DND-41 (cell line): ENCODE results near the gene DNAH10.

ENCODE experiments used
- ATAC-seq: fragments of 200-7000 bp; cut with Tn5 transposase; 3 replicates; pipeline ENCODE4 v1.9.1; 2021; ENCODE audit warnings: low read depth; ENCODE audit not compliant: insufficient read depth
- DNase-seq: peaks from one replicate; pipeline ENCODE4 v3.0.0-alpha.2; 2020
- H2AFZ ChIP-seq: 2 replicates; pipeline ENCODE4 v1.6.0; 2012; ENCODE audit warnings: low read depth, low read length
- H3K27ac ChIP-seq: 2 replicates; pipeline ENCODE4 v1.5.1; 2012; ENCODE audit warnings: low read length, inconsistent platforms
- H3K27me3 ChIP-seq: fragments of 200-600 bp; sonication (generic); 2 replicates; pipeline ENCODE4 v1.6.0; 2012; ENCODE audit warnings: low read length, mild to moderate bottlenecking, inconsistent platforms; ENCODE audit not compliant: insufficient read depth, poor library complexity
- H3K36me3 ChIP-seq: 2 replicates; pipeline ENCODE4 v1.5.1; 2012; ENCODE audit warnings: low read length, inconsistent platforms; ENCODE audit not compliant: insufficient read depth
- H3K4me1 ChIP-seq: 2 replicates; pipeline ENCODE4 v1.5.1; 2012; ENCODE audit warnings: mild to moderate bottlenecking, low read length; ENCODE audit not compliant: insufficient read depth
- H3K4me2 ChIP-seq: 2 replicates; pipeline ENCODE4 v1.6.0; 2012; ENCODE audit warnings: mild to moderate bottlenecking, moderate library complexity, low read length, inconsistent platforms; ENCODE audit not compliant: insufficient read depth
- H3K4me3 ChIP-seq, 2 experiments: fragments of 200-600 bp in 1 of 2; shearing (Covaris generic) in 1 of 2; 2 replicates each; pipeline ENCODE4 v1.5.1; 2012 to 2016; ENCODE audit warnings: inconsistent platforms in 2 of 2, low read length in 2 of 2, mild to moderate bottlenecking in 2 of 2, low read depth in 1 of 2, moderate library complexity in 1 of 2
- H3K79me2 ChIP-seq: 2 replicates; pipeline ENCODE4 v1.6.0; 2012; ENCODE audit warnings: low read length, inconsistent platforms; ENCODE audit not compliant: insufficient read depth
- H3K9ac ChIP-seq: 2 replicates; pipeline ENCODE4 v1.6.0; 2012; ENCODE audit warnings: low read depth, mild to moderate bottlenecking, inconsistent platforms, low read length, moderate library complexity
- H3K9me3 ChIP-seq: 2 replicates; pipeline ENCODE4 v1.5.1; 2012; ENCODE audit warnings: low read length, moderate library complexity, mild to moderate bottlenecking, inconsistent platforms; ENCODE audit not compliant: insufficient read depth, severe bottlenecking
- H4K20me1 ChIP-seq: 2 replicates; pipeline ENCODE4 v1.6.0; 2012; ENCODE audit warnings: low read length; ENCODE audit not compliant: insufficient read depth
- CTCF ChIP-seq: IDR thresholded peaks from 2 replicates; pipeline ENCODE4 v1.5.1; 2012; ENCODE audit warnings: borderline replicate concordance, low read length, moderate library complexity, mild to moderate bottlenecking; ENCODE audit not compliant: poor library complexity, severe bottlenecking; ENCODE audit errors: extremely low read depth
- EZH2 ChIP-seq: IDR thresholded peaks from 3 replicates; pipeline ENCODE4 v1.6.1; 2012; ENCODE audit warnings: borderline replicate concordance, low read depth, mild to moderate bottlenecking, moderate library complexity, low read length, inconsistent platforms; ENCODE audit not compliant: severe bottlenecking

Gene DNAH10

GRCh38 chr12:123942911-123943648 is 181.0 kb downstream of the DNAH10 start:
- DNase-seq (no peak), ATAC-seq (no peak)
- no peak overlapping the region for H3K27ac ChIP-seq
- H3K36me3 ChIP-seq: 0 out of 2 replicates have a peak, but pooled peaks cover 4% of the 10 kb centered on the region
- no peak overlapping the region for H3K4me3 ChIP-seq
- H3K9me3 ChIP-seq: no peaks in the 10 kb centered on the region
- H3K4me1 ChIP-seq: peaks cover 7% of the 10 kb centered on the region
- no peaks in the 10 kb centered on the region; the same call in none of the 2 replicates for H4K20me1 ChIP-seq
- H3K9ac ChIP-seq: no peak overlapping the region
- no peak overlapping the region for H2AFZ ChIP-seq
- TF ChIP-seq EZH2: no peak
- no peaks in the 10 kb centered on the region for H3K27me3 ChIP-seq
- H3K79me2 ChIP-seq: no peaks in the 10 kb centered on the region
- H3K4me2 ChIP-seq: no peak overlapping the region

DNA sequence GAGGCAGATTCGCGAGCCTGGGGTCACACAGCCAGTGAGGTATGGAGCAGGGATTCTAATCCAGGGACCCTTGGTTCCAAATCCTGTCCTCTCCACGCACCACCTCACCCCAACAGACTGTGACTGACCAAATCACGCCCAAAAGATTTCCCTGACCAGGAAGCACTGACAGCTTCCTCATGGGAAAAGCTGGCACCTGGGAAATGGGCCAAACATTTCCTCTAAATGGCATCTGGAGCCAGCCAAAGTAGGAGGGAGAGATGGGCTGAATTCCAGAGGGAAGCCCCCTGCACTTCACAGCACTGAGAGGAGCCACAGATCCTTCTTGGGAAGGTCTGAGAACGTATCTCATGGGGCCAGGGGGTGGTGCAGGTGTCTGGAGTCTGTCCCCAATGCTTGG is 181.7 kb downstream of the DNAH10 start:
- H4K20me1 ChIP-seq: no peaks in the 10 kb centered on the region; the same call in 1 of the 2 replicates
- H3K9ac ChIP-seq: no peak overlapping the region
- DNase-seq (no peak), ATAC-seq (no peak)
- H3K27ac ChIP-seq: no peak overlapping the region
- H3K27me3 ChIP-seq: no peaks in the 10 kb centered on the region
- no peaks in the 10 kb centered on the region for H3K4me1 ChIP-seq
- no peaks in the 10 kb centered on the region for H3K9me3 ChIP-seq
- H2AFZ ChIP-seq: no peak overlapping the region
- H3K4me2 ChIP-seq: no peak overlapping the region
- TF ChIP-seq CTCF: no peak
- TF ChIP-seq EZH2: no peak
- 0 out of 2 replicates have a peak, but pooled peaks cover 4% of the 10 kb centered on the region for H3K36me3 ChIP-seq
- H3K4me3 ChIP-seq: no peak overlapping the region
- no peaks in the 10 kb centered on the region for H3K79me2 ChIP-seq

DNA sequence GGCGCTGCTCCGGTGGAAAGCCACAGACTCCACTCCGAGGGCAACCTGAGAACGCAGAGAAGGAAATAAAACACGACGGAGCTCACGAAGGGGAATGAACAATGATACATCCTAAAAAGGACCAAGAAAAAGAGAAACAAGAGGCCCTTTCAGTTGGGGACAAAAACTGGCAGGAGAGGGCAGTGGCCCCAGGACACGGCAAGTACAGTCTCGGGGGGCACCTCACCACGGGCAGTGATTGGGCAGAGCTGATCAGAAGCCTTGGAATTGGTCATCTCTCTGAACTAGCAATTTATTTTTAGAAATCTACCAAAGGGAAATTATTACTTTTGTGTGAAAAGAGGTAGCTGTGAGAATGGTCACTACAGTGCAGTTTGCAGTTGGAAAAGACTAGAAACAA is 182.6 kb downstream of the DNAH10 start:
- Histone ChIP-seq H2AFZ (no peak overlapping the region), H3K4me1 (no peaks in the 10 kb centered on the region), H3K36me3 (0 out of 2 replicates have a peak, but pooled peaks cover 4% of the 10 kb centered on the region), H3K27ac (no peak overlapping the region), H3K27me3 (no peaks in the 10 kb centered on the region), H3K4me2 (no peak overlapping the region), H3K9me3 (no peaks in the 10 kb centered on the region), H3K4me3 (no peak overlapping the region), H3K79me2 (no peaks in the 10 kb centered on the region), H3K9ac (no peak overlapping the region), H4K20me1 (no peaks in the 10 kb centered on the region; the same call in 1 of the 2 replicates)
- TF ChIP-seq CTCF (no peak), EZH2 (no peak)
- ATAC-seq: no peak
- DNase-seq: no peak

DNA sequence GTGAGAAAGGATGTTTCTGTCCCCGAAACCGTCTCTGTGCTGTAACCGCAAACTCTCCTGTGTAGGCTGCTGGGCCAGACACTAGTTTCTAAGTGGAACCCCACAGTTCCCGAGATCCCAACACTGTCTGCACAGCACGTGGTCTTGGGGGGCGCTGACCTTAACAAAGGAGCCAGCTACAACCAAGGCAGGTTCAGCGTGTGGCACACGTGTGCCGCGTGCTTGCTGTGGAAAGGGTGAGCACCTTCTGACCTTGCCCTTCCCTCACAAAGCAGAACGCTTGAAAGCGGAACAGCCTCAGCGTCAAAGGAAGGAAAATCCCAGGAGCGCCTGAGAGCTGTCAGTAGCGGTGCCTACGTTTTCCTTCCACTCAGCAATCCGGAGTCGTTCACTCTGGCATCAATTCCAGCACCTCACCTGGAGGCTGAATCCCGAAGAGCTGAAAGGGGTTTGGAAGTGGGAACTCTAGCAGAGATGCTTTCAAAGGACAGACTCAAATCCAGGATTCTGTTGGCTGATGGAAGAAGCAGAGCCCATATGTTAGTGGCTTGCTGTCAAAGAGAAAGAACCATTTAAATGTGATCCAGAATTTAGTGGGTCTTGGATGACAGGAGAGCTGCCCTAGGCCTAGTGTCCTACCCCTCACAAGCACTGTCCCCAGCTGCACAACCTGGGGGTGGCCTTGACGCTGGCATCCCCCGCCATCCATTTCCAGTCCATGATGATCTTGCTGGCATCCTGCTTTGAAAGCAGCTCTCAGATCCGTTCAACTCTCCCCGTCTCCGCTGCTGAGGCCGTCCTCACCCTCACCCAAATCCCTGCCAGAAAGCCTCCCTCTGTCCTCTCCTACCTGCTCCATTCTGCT is 183.4 kb downstream of the DNAH10 start:
- no peaks in the 10 kb centered on the region for H3K4me1 ChIP-seq
- H3K27ac ChIP-seq: no peak overlapping the region
- no peak overlapping the region for H2AFZ ChIP-seq
- ATAC-seq: no peak
- no peaks in the 10 kb centered on the region for H3K9me3 ChIP-seq
- H3K4me3 ChIP-seq: no peak overlapping the region
- no peaks in the 10 kb centered on the region; the same call in 1 of the 2 replicates for H4K20me1 ChIP-seq
- no peak for DNase-seq
- H3K9ac ChIP-seq: no peak overlapping the region
- H3K4me2 ChIP-seq: no peak overlapping the region
- H3K27me3 ChIP-seq: no peaks in the 10 kb centered on the region
- H3K79me2 ChIP-seq: no peaks in the 10 kb centered on the region
- TF ChIP-seq EZH2 (no peak), CTCF (no peak)
- 0 out of 2 replicates have a peak, but pooled peaks cover 4% of the 10 kb centered on the region for H3K36me3 ChIP-seq
